Spinal cord (tissue), 10 donors: Measurements from ENCODE around the gene B3GALNT2. TPM values are rescaled to one million over a fixed set of nuclear protein-coding genes. Genes with fewer than 3 reads are reported as not detected.

ENCODE experiments used
- DNase-seq, 6 donors: peaks; one replicate each; pipeline versions ENCODE4 v3.0.0 to v3.0.0-alpha.2; 2013 to 2015; ENCODE audit warnings: low spot score in 6 of 6, low read depth in 4 of 6
- H3K27ac ChIP-seq: one replicate; pipeline ENCODE4 v1.5.1; 2013; ENCODE audit warnings: low read depth, low read length, control low read depth
- H3K27me3 ChIP-seq: one replicate; pipeline ENCODE4 v1.6.1; 2013; ENCODE audit warnings: low read length; ENCODE audit not compliant: control insufficient read depth, insufficient read depth
- H3K36me3 ChIP-seq: one replicate; pipeline ENCODE4 v1.6.1; 2013; ENCODE audit warnings: low read length; ENCODE audit not compliant: control insufficient read depth, insufficient read depth
- H3K4me1 ChIP-seq: one replicate; pipeline ENCODE4 v1.6.1; 2013; ENCODE audit warnings: low read length; ENCODE audit not compliant: control insufficient read depth, insufficient read depth
- H3K4me3 ChIP-seq: one replicate; pipeline ENCODE4 v1.5.1; 2013; ENCODE audit warnings: low read depth, low read length, control low read depth
- H3K9me3 ChIP-seq: one replicate; pipeline ENCODE4 v1.6.1; 2013; ENCODE audit warnings: low read length; ENCODE audit not compliant: control insufficient read depth, insufficient read depth
- WGBS: methylation state at CpG from one replicate; pipeline ENCODE4 v1.1.5; 2013; ENCODE audit warnings: missing lambda C conversion rate; ENCODE audit not compliant: insufficient coverage; 5-methylcytosine and 5-hydroxymethylcytosine counted together
- polyA plus RNA-seq, 2 donors: library from polyadenylated mRNA; unstranded; fragments of 120-200 nt; gene quantifications; one replicate each; pipeline ENCODE4 v1.2.1, GENCODE V29; 2013; ENCODE audit not compliant: insufficient read length in 2 of 2
- total RNA-seq, 2 donors: library from RNA; depleted of rRNA in 1 of 2; stranded (reverse); fragments of 120-200 nt in 1 of 2; fragments of >200 nt in 1 of 2; gene quantifications; one replicate each; pipeline versions ENCODE4 v1.2.3 to v1.2.4, GENCODE V29; 2013 to 2014
- donor health status: healthy.

Gene B3GALNT2
- total and polyA plus RNA-seq, 4 donors: 10.1 to 31.1 (median 21.4) TPM

GRCh38 chr1:235434001-235434400 is 70.3 kb downstream of the B3GALNT2 start:
- Histone ChIP-seq H3K4me3 (no peak overlapping the region), H3K27ac (no peak overlapping the region), H3K4me1 (no peaks in the 10 kb centered on the region), H3K36me3 (peaks cover 34% of the 10 kb centered on the region), H3K9me3 (no peaks in the 10 kb centered on the region), H3K27me3 (no peaks in the 10 kb centered on the region)
- WGBS: 82% methylated on average over 4 of the region's 8 CpGs
- DNase-seq: no peak

GRCh38 chr1:235430991-235431390 is 73.3 kb downstream of the B3GALNT2 start:
- 89% methylated on average over 5 of the region's 6 CpGs for WGBS
- Histone ChIP-seq H3K36me3 (peaks cover 14% of the 10 kb centered on the region), H3K27ac (no peak overlapping the region), H3K9me3 (no peaks in the 10 kb centered on the region), H3K27me3 (no peaks in the 10 kb centered on the region), H3K4me1 (no peaks in the 10 kb centered on the region), H3K4me3 (no peak overlapping the region)
- no peak for DNase-seq

- peaks cover 15% of the 10 kb centered on the region for H3K36me3 ChIP-seq
- no peaks in the 10 kb centered on the region for H3K27me3 ChIP-seq
- 100% methylated on average over 4 of the region's 5 CpGs for WGBS
- no peak for DNase-seq
- no peak overlapping the region for H3K4me3 ChIP-seq
- no peaks in the 10 kb centered on the region for H3K4me1 ChIP-seq
- no peak overlapping the region for H3K27ac ChIP-seq
- H3K9me3 ChIP-seq: no peaks in the 10 kb centered on the region
These were observed 75.1 kb downstream of the B3GALNT2 start for GRCh38 chr1:235429143-235429542.

- no peaks in the 10 kb centered on the region for H3K9me3 ChIP-seq
- H3K27me3 ChIP-seq: no peaks in the 10 kb centered on the region
- H3K27ac ChIP-seq: no peak overlapping the region
- peaks cover 10% of the 10 kb centered on the region for H3K36me3 ChIP-seq
- DNase-seq: no peak
- no peaks in the 10 kb centered on the region for H3K4me1 ChIP-seq
- 86% methylated on average over 1 of the region's 4 CpGs for WGBS
- H3K4me3 ChIP-seq: no peak overlapping the region
These were observed 76.8 kb downstream of the B3GALNT2 start for GRCh38 chr1:235427447-235427846.

- H3K9me3 ChIP-seq: no peaks in the 10 kb centered on the region
- H3K4me1 ChIP-seq: no peaks in the 10 kb centered on the region
- no peaks in the 10 kb centered on the region for H3K27me3 ChIP-seq
- H3K36me3 ChIP-seq: peaks cover 6% of the 10 kb centered on the region
- no peak overlapping the region for H3K4me3 ChIP-seq
- no peak for DNase-seq
- no peak overlapping the region for H3K27ac ChIP-seq
- WGBS: 98% methylated on average over 10 of the region's 13 CpGs
These were observed 77.6 kb downstream of the B3GALNT2 start for GRCh38 chr1:235426680-235427079.

GRCh38 chr1:235426143-235426542 is 78.1 kb downstream of the B3GALNT2 start:
- no peak for DNase-seq
- Histone ChIP-seq H3K9me3 (no peaks in the 10 kb centered on the region), H3K36me3 (peaks cover 6% of the 10 kb centered on the region), H3K4me1 (no peaks in the 10 kb centered on the region), H3K27ac (no peak overlapping the region), H3K4me3 (no peak overlapping the region), H3K27me3 (no peaks in the 10 kb centered on the region)
- 100% methylated on average over 2 of the region's 4 CpGs for WGBS

GRCh38 chr1:235425357-235425756 is 78.9 kb downstream of the B3GALNT2 start:
- Histone ChIP-seq H3K4me3 (no peak overlapping the region), H3K27me3 (no peaks in the 10 kb centered on the region), H3K36me3 (peaks cover 6% of the 10 kb centered on the region), H3K27ac (no peak overlapping the region), H3K4me1 (no peaks in the 10 kb centered on the region), H3K9me3 (no peaks in the 10 kb centered on the region)
- WGBS: 86% methylated on average over 7 of the region's 9 CpGs
- DNase-seq: no peak

GRCh38 chr1:235424092-235424491 is 80.2 kb downstream of the B3GALNT2 start:
- H3K36me3 ChIP-seq: peaks cover 6% of the 10 kb centered on the region
- WGBS: 76% methylated on average over 6 of the region's 8 CpGs

GRCh38 chr1:235423214-235423652 is 81.0 kb downstream of the B3GALNT2 start:
- DNase-seq: no peak
- 56% methylated on average over 7 of the region's 12 CpGs for WGBS
- no peaks in the 10 kb centered on the region for H3K9me3 ChIP-seq
- H3K4me3 ChIP-seq: no peak overlapping the region
- H3K36me3 ChIP-seq: peaks cover 6% of the 10 kb centered on the region
- no peaks in the 10 kb centered on the region for H3K27me3 ChIP-seq
- no peaks in the 10 kb centered on the region for H3K4me1 ChIP-seq
- H3K27ac ChIP-seq: no peak overlapping the region

More at GRCh38 chr1:235424092-235424491, 80.2 kb downstream of the B3GALNT2 start:
- H3K9me3 ChIP-seq: no peaks in the 10 kb centered on the region
- H3K4me1 ChIP-seq: no peaks in the 10 kb centered on the region
- no peaks in the 10 kb centered on the region for H3K27me3 ChIP-seq
- H3K27ac ChIP-seq: no peak overlapping the region
- no peak for DNase-seq
- no peak overlapping the region for H3K4me3 ChIP-seq

GRCh38 chr1:235421751-235422150 is 82.5 kb downstream of the B3GALNT2 start:
- WGBS: 100% methylated on average over 1 of the region's 3 CpGs
- no peak overlapping the region for H3K27ac ChIP-seq
- no peak overlapping the region for H3K4me3 ChIP-seq
- peaks cover 6% of the 10 kb centered on the region for H3K36me3 ChIP-seq
- H3K4me1 ChIP-seq: peaks cover under 1% of the 10 kb centered on the region
- DNase-seq: no peak
- no peaks in the 10 kb centered on the region for H3K9me3 ChIP-seq
- H3K27me3 ChIP-seq: no peaks in the 10 kb centered on the region
